Myocyte (in vitro differentiated cells): ENCODE data around the gene TMEM120B. TPM values are rescaled to one million over a fixed set of nuclear protein-coding genes. Genes with fewer than 3 reads are reported as not detected.

Source experiments
- DNase-seq: peaks from one replicate; pipeline ENCODE4 v3.0.0-alpha.2; 2012; ENCODE audit warnings: low read depth
- total RNA-seq: library from RNA; depleted of rRNA; stranded (reverse); fragments of >200 nt; gene quantifications from 2 replicates; pipeline ENCODE4 v1.2.3, GENCODE V29; 2014

TMEM120B gene
- total RNA-seq, 1 donor from 2014 or later = 25.2 TPM

DNA sequence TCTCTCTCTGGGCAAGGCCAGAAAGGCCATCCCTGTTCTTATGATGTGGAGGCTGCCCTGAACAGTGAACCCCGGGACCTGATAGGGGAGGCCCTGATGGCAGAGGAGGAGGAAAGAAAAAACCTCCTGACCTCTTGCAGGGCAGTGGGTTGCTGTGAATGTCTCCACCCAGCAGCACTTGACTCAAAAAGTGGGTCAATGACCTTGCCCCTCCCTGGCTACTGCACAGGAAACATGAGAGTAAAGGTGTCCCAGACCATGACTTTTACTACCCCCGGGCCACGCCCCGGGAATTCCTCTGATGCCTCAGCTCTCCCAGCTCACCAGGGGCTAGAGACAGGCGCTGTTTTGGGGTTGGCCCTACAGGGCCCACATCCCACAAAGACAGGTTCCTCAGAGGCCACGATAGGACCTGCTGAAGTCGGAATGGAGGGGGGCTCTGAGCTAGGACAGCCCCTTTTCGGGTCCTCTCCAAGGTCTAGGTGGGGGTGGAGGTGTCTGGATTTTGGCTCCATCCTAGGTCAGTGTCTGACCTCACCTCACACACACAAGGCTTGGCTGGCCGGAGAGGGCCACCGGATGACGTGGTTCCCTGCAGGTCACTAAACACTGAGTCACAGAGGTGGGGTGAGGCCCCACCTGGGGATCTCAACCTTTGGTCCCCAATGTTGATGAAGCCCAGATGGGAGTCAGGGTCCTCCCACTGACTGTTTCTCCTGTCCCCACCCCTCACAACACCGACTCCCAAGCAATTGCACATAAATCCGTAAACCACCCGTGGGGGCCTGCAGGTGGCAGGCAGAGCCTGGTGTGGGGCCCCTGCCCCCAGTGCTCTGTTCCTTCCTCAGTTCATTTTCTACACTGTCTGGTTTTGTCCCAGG lies 79.4 kb downstream of the TMEM120B start:
- DNase-seq = no peak

DNA sequence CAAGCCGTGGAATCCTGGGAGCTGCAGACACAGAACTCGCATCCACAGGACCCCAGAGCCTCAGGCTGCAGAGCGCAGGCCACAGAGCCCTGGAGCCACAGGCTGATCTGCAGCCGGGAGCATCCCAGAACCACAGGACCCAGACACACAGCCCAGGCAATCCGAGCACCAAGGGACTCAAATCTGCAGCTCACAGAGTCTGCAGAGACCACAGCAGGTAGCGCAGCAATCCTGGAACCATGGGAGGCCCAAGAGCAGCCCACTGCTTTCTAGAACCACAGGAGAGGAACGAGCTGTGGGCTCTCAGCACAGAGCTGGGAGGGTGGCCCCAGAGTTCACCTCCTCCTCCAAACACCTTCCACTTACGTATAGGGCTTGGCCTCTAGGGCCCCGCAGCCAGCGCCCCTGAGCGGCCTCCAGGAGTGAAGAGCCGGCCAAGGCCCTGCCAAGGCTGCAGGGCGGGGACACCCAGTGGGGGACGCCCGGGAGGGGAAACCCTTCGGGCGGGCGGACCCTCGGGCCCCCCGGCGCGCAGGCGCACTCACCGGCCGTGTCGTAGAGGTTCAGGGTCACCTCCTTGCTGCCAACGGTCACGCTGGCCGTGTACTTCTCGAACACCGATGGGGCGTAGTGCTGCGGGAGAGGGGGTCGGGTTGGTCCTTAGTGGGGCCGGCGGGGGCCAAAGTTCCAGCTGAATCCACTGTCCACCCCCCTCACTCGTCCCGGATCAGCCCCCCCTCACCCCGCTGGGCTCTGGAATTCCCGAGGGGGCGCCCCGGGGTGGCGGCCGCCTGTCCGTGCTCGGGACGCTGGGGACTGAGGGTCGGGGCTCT lies 80.3 kb downstream of the TMEM120B start:
- no peak for DNase-seq

DNA sequence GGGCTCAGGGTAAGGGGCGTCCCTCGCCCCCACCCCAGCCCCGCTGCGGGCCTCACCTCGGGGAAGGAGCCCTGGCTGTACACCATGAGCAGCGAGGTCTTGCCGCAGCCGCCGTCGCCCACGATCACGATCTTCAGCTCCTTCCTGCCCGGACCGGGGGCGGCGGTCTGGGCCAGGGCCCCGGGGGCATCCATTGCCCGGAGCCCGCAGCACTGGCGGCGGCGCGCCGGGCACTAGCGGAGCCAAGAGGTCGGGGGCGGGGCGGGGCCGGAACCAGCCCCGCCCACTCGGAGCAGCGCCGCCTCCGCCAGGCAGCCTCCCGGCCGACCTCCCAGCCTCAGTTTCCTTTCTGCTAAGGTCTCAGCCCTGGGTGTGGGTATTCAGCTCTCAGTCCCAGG lies 80.9 kb downstream of the TMEM120B start, which contains the start of gene RHOF:
TSS of gene RHOF (minus strand) at position 249 of the 398 bp plus-strand sequence. CDS start at position 194, 55 bp downstream.
- no peak for DNase-seq

DNA sequence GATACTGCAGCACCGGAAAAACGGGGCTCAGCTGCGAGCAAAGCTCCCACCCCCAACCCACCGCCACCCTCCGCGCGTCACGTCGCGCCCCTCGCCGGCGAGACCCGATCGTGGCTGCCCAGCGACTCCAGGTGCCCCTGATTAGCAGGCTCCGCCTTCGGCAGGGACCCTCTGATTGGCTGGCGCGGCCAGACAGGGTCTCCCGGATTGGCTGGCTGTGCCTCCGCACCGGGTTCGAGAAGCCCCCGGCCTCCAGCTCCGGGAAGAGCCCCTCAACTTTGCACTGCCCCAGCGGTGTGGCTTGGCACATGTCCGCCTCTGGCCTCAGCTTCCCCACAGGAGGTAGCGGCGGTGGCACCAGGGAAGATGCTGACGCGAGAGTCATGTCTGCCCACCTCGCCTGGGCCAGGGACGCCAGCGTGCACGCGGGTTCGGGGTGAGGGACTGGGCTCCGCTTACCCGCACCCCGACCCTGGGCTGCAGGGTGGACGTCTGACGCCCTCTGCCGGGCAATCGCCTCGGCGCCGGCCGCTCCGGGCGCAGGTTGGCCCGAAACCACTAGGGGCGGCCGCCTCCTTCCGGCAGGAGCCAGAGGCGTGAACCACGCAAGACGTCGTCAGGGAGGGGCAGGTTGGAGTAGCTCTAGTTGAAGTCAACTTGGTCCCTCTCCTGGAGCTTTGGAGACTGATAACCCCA lies 81.4 kb downstream of the TMEM120B start:
- peak; percentile 87 for DNase-seq

DNA sequence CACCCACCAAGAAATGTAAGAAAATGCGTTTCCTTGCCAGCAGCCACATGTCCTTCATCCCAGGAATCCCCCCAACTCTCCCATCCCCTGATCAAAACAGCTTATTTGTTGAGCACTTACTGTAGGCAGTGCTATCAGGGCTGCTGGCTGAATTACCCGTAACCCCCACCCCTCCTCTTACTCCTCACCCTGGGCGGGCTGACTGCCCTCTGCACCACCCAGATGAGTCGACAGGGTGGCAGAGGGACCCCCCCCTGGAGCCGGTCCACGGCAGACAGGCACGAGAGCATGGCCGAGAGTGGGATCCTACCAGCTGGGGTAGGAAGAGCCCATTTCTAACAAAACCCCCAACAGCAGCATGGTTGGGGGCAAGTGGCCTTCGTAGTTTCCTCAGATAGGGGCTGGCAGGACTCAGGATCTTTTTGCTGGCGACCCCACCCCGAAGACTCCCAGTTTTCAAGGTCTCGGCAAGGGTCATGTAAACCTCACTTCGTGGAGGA lies 82.0 kb downstream of the TMEM120B start:
- DNase-seq = no peak

DNA sequence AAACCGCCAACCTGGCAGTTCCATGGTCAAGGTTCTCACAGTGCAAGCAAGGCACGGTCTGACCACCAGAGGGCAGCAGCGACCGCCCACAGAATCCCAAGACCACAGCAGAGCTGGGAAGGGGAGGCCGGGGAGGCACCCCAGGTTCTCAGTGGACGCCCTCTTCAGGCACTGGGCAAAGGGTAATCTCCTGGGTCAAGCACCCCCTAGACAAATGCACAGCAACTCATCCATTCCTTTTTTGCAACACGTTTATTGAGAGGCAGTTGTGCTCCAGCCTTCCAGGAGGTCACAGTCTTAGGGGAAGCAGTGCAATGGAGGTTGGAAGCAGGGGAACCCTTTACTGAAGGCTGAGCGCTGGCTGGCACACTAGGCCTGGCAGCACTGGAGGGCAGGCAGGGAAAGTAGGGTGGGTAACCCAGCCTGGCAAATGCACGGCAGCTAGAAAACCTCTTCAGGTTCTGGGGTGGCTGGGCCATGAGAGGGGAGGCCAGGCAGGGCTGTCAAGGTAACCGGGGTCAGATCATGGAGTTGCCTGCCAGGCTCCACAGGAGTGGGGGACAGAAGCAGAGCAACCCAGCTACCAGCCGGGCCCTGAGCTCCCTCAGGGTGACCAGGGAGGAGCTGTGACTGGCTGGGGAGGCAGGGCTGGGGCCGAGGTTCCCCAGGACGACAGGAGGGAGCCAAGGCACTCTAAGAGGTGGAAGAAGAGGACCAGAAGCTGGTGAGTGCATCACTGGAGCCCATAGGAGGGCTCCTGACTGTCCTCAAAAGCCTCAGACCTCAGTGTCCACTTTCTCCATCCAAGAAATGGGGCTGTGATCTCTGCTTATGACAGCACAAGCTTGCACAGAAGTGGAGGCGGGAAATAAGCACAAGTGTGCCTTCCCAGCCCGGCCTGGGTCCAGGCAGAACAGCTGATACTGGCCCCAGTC lies 82.7 kb downstream of the TMEM120B start:
- DNase-seq = peak; percentile 90

DNA sequence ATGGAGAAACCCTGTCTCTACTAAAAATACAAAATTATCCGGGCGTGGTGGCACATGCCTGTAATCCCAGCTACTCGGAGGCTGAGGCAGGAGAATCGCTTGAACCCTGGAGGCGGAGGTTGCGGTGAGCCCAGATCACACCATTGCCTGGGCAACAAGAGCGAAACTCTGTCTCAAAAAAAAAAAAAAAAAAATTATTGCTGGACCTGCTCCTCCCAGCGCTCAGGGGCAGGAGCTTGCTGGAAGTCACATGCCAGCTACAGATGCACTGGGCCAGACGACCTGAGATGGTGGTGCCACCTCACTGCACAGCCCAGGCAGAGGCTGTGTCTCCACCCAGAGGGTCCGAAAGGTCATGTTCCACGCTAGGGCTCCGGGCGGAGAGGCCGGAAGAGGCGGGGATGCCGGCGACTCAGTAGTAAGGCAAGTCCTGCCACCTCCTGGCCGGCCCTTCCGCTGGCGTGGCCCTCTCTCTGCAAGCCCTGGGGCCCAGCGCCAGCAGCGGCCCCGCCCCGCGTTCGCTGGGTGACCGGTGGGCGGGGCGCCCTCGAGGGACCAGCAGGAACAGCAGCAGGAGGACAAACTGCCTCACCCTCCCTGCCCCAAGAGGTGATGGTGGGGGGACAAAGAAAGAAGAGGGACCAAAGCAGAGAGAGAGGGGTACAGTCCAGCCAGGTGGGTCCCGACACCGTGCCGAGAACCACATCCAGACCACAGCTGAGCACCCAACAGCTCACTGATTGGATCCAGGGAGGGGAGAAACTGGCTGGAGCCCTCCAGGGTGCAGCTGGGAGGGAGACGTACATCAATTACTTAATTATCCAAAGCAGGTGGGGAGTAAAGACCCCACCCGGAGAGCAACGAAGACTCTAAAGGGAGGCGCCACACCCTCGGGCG lies 84.6 kb downstream of the TMEM120B start:
- peak; percentile 96 for DNase-seq

DNA sequence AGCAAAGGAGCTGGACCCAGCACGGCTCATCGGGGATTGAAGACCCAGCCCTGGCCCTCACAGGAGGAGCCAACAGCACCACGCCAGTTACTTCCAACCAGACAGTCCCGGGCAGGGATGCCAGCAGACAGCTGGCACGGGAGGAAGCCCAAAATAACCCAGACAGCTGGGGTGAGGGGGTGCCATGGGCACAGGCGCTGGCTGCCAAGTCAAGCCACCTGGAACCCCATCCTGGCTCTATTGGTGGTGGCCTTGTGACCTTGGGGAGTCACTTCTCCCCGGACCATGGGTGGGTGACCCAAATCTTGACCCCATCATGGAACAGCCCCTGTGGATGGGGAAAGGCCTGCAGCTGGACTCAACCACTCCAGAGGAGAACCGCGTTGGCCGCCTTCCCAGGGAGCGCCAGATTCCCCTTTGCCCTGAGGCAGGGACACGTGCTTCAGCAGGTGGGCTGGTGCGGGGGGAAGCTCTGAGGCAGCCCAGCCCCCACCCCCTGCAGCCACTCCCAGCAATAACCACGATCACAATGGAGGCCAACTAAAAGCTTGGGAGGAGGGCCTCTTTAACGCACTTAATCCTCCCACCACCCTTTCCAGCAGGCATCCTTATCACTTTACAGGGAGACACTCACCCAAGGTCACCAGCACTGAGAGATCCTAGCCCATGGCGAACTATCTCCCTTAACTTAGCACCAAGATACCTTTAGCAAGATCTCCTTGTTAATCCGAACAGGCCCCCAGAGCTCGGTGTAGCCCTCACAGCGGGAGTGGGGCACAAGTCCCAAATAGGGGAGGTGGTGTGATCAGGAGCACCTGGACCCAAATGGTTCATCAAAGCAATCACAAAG lies 85.6 kb downstream of the TMEM120B start:
- peak; percentile 98 for DNase-seq

DNA sequence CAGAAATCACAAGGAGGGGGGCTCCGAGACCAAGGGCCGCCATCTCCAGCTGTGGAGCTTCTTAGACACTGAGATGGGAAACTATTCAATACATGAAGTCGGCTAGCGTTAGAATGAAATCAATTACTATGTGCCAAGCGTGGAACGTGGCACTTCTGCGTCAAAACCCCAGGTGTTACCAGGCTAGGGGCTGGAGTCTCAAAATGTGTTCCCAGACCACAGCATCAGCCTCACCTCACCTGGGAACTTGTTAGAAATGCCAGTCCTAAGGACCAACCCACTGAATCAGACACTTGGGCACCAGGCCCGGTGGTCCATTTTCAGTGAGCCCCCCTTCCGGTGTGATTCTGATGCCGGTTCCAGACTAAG lies 86.2 kb downstream of the TMEM120B start:
- DNase-seq = no peak

DNA sequence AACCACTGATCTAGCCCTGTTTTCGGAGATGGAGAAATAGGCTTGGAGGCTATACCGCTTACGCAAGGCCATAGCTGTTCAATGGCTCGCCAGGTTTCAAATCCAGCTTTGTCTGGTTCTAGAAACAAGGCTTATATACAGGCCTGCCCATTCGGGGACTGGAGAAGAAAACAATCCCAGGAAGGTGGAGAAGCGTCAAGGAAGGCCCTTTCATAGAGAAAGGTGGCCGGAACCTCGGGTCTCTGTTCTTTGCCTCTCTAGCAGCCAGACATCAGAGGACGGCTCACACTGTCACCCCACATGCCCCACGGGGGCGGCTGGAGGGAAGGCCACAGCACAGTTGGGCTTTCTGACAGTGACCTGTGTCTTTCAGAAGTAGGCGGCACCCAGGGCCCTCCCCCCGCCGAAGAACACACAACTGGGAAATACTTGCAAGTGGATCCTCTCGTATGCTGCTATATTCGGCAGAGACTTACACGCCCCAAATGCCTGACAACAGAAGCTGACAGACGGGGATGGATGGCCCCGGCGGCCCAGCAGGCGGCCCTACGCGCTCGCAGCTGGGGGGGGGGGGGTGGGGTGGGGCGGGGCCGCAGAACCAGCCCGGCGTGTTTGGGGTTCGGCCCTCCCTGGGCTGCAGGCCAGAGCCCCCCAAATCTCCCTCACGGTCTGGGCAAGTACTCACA lies 86.7 kb downstream of the TMEM120B start:
- DNase-seq = peak; percentile 98

DNA sequence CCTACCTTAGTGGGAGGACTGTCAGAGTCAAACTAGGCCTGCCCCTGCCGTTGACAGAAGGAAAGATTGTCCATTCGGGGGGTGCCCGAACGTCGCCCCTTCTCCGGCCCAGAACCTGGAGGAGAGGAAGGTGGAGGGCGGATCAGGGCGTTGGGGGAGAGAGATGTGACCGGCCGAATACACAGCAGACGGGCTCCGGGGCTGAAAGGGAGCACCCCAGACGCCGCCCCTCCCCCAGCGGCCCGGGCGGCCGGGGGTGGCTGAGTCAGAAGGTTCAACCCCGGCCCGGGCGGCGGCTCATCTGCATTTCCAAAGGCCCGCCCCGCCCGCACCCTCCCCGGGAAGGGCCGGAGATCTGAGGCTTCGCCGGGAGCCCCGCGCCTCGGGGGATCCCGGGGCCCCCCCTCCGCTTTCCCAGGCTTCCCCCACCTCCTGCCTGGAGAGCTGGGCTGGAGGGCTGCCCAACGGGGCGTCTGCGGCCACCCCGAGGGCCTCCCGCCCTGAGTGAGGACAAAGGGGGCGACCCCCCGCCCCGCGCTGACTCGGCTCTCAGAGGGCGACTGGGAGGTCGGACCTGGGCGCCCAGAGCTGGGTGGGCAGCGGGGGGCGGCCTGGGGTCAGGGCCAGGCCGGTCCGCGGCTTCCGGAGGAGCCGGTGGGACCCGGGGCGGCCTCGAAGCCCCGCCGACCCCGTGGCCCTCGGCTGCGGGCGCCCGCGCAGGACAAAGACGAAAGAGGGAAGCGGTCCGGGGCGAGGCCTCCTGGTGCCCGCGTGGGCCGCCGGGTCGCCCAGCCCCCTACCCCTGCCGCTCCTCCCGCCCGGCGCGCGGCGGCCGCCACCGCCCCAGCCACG lies 87.5 kb downstream of the TMEM120B start:
- peak; percentile 96 for DNase-seq

DNA sequence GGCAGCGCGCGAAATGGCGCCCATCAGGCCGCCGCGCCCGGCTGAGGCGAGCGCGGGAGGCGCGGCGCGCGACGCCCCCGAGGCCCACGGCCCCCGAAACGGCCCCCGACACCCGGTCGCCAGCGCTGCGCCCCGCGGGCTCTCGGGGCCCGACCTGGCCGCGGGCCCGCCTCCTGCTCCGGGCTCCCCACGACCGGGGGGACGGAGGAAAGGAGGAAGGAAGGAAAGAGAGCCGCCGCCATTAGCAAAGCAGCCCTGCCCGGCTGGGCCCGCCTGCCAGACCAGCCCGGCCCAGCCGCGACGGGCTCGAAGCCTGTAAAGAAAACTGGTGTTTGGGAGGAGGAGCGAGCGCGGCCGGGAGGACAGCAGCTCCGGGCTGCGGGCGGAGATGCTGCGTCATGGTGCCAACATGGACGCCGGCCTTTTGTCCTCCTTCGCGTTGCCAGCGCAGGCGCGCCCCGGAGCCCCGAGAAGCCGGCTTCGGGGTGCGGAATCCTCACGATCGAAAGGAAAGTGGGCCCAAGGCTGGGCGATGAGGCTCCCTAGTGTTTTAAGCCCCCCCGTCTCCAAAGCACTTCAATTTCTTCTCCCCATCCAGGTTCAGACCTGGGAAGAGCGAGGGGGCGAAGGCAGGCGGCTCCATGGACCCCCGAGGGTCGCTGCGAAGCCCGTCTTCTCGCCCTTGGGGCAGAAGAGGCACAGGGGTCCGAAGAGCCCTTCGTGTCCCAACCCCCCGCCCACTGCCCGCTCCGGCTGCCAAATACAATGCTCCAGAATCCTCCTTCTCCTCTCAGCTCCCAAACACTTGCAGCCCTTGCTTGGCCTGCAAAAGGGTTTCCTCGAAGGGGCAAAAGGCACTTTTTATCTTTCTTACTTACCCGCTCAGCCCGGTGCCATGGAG lies 88.4 kb downstream of the TMEM120B start:
- peak; percentile 78 for DNase-seq

DNA sequence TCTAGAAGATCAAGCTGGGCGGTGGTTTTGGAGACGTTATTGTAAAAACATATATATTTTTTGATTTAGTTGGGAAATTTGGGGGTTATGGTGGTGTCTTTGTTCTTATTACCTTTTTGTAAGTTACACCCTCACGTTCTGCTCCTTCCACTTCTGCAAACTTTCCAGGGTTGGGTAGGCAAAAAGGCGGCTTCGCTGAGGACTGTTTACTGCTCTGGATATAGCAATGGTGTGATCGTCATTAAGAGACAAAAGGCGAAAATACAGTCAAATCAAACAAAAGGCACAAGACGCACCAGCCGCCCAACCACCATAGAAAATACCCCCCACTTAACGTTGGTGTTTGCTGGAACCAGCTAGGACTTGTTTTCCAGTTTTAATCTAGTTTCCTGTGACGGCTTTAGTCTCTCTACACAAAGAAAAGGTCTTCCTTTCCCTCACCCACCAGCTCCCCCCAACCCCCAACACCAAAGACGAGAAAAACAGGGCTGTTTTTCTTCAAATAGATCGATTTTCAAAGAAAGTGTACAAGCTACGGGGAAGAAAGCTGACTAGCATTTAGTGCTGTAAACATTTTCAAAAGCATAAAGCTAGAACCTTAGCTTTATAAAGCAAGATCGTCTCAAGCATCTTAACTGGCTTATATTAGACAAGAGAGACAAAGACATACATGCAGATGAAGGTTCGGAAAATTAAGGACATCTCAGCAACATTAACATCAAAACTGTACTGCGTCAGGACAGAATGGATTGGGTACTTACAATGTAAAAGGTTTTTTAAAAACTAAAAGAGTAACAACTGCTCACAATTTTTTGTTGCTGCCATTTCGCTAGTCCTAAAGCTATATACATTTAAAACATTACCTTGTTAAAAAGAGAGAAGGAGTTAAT lies 89.3 kb downstream of the TMEM120B start:
- DNase-seq = peak; percentile 35

DNA sequence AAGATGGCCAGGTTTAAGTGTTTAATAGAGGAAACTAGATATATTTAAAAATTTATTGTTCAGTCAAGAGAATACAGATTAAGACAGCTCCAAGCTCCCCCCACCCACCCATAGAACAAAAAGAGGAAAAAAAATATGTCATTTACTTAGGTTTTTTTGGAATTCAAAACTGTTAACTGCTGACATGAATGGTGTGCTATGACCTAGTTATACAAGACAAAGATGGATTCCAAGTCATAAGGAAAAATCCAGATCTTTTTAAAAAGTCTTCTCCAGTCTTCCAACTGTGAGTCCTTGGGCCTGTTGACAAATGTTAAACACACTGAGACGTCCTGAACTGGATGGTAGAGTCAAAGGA lies 89.9 kb downstream of the TMEM120B start:
- DNase-seq = no peak
